RPMI7951 (cell line): ENCODE results near the gene GMEB2. TPM values are rescaled to one million over a fixed set of nuclear protein-coding genes. Genes with fewer than 3 reads are reported as not detected.
"Not testable (repeated sequence)": the region's sequence is repeated elsewhere in the genome, so short reads cannot be mapped to it uniquely, and the experiment has no call there.

Source experiments
- DNase-seq: peaks from one replicate; pipeline ENCODE4 v3.0.0-alpha.2; 2012; ENCODE audit warnings: low read depth
- total RNA-seq: library from RNA; depleted of rRNA; stranded (reverse); fragments of >200 nt; shearing (Covaris generic); gene quantifications from 2 replicates; pipeline ENCODE4 v1.2.3, GENCODE V29; 2014

Gene GMEB2
- total RNA-seq, 1 experiment from 2014 or later = 7.6 TPM

DNA sequence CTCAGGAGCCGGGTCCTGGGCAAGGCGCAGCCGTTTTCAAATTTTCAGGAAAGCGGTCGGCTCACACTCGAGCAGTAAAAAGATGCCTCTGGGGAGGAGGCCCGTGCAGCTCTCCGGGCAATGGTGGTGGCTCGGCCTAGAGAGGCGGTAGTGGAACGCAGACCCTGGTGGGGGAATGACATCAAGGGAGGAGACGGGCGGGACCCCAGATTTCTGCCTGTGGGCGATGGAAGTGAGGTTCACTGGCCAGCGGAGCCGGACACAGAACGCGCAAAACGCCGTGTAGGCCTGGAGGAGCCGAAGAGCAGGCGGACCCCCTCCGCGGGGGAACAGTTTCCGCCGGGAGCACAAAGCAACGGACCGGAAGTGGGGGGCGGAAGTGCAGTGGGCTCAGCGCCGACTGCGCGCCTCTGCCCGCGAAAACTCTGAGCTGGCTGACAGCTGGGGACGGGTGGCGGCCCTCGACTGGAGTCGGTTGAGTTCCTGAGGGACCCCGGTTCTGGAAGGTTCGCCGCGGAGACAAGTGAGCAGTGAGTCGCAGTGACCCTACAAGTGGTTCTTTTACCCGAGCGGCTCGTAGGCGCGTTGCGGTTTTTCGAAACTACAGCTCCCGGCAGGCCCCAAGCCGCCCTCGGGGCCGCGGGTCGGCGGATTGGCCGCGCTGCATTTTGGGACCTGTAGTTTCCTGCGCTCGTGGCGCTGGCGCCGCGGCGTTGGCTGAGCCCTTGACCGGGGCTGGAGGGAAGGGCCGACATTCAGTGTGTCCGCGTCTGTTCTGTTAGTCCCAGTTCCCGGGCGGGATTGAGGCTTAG, 31.2 kb upstream of the GMEB2 start, which contains the start of gene RTEL1:
RTEL1 (plus strand) TSS at position 376 of the 812 bp plus-strand sequence. CDS start 1,091 bp downstream, outside the sequence.
- peak; percentile 95 for DNase-seq

DNA sequence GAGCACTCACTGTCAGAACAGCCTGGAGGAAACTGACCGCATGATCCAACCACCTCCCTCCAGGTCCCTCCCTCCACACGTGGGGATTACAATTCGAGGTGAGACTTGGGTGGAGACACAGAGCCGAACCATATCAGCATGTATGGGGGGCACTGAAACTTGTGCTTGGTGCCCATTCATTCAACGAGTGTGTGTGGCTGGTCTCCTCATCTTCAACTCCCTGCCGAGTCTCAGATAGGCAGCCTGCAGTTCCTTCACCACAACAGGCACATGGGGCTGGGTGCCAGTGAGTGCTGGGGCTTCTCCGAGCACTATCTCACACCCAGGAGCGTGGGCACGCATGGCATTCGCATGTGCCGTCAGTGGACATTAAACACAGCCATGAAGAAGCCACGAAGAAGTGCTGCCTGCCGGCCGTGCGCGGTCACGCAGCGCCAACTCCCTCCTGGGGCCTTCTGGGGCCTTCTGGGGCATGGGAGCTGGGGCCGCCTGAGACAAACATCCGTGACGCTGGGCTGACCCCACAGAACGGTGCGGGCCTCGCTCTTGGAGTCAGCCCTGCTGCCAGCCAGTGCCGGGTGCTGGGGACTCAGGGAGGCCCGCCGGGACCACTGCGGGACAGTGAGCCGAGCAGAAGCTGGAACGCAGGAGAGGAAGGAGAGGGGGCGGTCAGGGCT, 30.5 kb upstream of the GMEB2 start:
- peak; percentile 40 for DNase-seq

DNA sequence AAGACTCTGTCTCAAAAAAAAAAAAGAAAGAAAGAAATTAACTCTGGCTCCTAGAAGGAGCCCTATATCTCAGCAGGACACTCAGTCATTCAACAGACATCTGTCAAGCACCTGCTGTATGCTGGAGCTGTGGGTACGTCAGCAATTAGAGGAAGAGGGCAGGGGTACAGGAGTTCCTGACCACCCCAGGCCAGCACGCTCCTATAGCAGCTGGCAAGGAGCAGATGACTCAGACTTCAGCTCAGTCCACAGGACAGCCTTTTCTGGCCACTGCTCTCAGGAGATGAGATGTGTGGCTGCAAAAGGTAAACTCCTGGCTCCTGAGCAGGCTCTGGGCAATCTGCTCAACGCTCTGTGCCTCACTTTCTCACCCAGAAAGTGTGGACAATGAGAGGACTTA, 29.6 kb upstream of the GMEB2 start:
- DNase-seq = peak; percentile 66

DNA sequence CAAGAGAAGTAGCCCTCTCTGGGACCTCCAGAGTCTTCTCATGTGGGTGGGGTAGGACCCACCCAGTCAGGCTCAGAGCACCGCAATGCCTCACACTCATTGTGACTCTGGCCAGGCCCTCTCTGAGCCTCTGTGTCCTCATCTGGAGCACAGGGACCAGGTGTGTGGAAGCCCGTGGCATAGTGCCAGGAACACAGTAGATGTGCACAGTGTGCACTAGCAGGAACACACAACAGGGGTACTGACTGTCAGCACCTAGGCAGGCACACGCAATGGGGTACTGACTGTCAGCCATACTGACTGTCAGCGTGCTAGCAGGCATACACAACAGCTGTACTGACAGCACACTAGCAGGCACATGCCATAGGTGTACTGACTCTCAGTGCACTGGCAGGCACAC, 28.3 kb upstream of the GMEB2 start:
- no peak for DNase-seq

DNA sequence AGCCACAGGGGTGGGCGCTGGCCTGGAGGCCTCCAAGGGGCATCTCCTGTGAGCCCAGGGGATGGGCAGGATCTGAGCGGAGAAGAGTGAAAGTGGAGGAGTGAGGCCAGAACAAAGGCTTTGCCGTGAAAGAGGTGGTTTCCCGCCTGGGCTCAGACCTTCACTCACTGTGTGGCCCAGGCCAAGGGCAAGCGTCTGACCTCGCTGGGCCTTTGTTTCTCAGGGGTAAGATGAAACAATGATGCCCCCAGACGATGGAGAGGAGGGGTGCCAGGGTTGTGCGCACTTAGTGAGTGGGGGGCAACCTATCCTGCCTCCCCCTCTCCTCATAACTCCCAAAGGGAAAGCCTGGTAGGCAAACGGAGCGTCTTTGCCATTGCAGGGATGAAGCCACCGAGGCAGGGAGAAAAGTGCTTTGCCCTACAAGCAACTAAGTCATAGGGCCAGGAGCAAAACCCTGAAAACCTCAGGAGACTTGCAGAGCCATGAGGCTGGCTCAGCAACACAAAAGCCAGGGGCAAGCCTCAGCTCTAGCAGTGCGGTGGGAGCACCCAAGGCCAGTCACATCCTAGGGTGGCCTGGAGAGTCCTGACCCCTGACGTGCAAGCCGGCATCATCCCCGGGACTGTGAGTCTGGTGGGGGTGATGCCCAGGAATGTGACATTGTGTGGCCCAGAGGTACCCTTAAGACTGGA, 27.2 kb upstream of the GMEB2 start:
- no peak for DNase-seq

DNA sequence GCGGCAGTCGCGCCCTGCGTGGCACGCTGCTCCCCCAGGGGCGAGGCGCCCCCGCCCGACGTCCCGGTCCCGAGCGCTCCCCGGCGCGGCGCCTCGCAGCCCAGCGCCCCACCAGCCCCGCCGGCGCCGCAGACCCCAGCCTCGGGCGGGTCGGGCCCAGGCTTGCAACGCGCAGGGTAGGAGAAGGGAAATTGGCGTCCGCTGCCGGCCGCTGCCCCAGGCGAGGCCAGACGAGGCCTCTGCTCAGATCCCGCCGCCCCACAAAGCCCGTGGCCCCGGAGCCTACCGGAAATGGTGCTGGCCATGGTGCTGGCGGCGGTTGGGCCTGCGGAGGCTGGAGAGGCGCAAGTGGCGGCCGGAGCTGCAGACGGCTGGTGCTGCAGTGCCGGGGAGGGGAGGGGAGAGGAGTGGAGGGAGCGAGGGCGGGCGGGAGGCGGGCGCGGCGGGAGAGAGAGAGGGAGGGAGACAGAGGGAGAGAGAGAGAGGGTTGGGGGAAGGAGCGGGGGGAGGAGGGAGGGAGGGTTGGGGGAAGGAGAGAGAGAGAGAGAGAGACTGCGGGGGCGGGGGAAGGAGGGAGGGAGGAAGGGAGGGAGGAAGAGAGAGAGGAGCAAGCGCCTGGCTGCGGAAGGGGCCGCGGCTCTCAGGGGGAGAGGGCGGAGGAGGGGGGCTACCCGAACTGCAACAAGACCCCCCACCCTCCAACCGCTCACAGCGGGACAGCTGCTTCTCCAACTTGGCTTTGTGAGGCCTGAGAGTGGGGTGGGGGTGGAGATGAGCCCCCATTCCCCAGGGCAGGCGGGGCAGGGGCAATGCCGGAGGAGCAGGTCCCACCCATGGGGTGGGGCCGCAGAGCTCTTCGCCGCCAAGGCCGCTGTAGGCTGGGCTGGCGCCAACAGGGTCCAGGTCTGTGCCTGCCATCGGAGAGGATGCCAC, 26.4 kb upstream of the GMEB2 start, which contains the start of gene STMN3:
STMN3 (minus strand) TSS at position 384 of the 933 bp plus-strand sequence; CDS start at position 305, 79 bp downstream.
- DNase-seq = peak; percentile 93

DNA sequence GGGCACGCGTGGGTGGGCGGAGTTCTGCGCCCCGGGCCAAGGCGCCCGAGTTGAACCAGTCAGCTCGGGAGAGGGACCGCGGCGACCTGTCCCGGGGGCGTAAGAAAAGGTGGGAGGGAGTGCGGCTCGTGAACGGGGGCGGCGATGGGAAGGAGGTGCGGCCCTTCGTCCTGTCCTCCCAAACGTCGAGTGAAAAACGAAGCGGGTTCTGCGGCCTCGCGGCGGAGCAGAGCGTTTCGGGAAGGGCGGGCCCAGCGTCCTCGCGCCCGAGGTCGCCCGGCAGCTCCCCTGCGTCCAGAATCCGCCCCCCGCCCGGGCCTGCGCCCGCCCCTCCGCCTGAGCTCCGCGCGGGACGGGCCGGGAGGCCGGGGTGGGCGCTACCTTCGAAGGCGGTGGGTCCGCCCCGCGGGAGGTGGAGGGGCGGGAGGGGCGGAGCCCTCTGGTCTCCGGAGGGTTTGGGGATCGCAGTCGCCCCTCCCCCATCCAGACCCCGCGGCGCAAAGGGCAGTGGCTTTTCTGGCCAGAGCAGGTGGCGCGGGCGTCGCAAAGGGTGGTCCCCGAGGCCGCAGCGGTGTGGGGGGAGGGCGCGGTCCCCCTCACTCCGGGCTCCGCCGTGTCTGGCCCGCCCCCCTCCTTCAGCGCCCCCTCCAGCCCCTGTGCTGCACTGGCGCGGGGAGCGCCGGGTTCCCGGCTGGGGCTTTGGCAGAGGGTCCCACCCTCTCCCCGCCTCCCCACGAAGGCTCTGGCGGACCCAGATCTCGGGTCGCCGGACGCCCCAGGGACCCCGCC, 25.5 kb upstream of the GMEB2 start:
- DNase-seq = peak; percentile 58

DNA sequence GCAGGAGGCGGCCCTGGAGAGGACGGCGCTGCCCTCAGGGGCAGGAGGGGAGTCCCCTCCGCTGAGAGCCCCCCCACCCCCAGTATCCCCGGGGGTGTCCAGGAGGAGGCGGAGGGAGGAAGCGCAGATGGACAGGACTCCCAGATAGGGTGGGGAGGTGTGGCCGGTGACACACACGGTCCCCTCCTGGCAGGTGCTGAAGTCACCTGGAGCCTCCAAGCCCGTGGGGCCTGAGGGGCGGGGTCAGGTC, 25.0 kb upstream of the GMEB2 start:
- no peak for DNase-seq

DNA sequence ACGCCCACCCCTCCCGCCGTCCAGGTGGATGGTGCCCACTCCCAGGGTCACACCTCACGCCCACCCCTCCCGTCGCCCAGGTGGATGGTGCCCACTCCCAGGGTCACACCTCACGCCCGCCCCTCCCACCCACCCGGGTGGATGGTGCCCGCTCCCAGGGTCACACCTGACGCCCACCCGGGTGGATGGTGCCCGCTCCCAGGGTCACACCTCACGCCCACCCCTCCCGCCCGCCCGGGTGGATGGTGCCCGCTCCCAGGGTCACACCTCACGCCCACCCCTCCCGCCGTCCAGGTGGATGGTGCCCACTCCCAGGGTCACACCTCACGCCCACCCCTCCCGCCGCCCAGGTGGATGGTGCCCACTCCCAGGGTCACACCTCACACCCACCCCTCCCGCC, 23.6 kb upstream of the GMEB2 start:
- DNase-seq = not testable (repeated sequence)

DNA sequence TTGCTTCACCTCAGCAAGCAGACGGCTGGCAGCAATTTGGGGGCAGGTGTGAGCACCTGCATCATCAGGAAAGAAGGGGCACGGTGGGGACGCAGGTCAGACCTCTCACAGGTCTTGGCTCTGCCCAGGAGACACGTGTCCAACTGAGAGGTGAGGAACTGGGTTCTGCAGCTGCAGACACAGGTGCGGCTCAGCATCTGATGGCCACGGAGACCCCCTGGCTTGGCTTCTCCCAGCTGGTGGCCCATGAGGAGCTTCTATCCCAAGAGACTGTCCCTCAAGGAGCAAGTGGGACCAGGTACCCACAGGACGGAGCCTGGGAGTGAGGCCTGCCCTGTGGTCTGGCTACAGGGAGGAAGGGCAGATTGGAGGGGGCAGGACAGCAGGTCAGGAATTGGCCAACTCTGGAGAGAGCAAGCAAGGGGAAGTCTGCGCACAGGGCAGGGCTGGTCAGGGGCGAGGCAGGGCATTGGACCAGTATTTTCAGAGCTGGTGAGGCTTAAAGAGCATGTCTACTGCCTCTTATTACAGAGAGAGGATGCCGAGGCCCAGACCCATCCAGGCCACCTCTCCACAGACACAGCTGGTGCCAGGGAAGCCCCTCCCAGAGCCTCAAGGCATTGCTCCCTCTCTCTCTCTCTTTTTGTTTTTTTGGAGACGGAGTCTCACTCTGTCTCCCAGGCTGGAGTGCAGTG, 22.1 kb upstream of the GMEB2 start:
- DNase-seq = no peak

DNA sequence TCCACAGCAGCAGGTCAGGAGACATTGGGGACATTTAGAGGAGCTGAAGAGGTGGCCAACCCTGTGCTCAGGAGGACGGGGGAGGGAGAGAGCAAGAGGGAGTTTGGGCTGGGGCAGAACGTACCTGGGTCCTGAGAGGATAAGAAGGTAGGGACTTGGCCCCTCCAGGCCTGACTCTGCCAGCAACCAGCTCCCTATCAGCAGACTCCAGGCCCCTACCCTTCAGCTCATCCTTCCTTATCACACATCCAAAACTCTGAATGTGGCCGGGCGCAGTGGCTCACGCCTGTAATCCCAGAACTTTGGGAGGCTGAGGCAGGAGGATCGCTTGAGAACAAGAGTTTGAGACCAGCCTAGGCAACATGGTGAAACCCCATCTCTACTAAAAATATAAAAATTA, 21.3 kb upstream of the GMEB2 start:
- DNase-seq = no peak

DNA sequence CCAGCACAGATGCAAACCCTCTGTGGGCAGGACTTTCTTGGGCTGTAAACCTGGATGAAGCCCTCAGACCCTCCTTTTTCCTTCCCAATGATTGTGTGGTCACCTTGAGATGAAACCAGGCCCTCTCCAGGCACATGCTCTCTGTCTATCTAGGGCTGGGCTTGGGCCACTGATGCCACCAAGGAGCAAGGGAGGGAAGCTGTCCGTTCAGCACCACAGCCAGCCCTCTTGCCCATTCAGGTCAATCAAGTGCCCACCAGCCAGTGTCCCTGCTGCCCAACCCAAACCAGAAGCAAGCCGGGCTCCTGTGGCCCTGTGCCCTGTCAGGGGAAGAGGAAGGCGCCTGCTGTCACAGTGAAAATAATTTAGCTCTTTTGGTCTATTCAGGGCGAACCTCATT, 18.3 kb upstream of the GMEB2 start:
- DNase-seq = no peak

DNA sequence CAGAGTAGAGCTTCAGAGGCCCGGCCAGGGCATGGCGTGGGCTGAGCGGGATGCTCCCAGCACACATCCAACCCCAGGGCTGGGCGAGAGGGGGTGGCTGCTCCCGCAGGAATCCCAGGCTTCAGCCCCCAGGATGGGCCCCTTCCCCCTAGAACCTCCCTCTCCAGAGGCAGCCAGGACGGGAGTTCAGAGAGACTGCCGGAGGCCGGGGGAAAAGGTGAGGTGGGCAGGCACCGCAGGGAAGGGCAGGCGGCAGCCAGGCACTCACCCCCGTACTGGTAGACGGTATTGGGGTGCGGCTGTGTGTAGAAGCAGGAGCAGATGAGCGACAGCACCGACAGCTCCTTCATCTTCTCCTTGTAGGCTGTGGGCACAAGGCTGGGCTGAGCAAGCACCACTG, 17.0 kb upstream of the GMEB2 start:
- DNase-seq = no peak

DNA sequence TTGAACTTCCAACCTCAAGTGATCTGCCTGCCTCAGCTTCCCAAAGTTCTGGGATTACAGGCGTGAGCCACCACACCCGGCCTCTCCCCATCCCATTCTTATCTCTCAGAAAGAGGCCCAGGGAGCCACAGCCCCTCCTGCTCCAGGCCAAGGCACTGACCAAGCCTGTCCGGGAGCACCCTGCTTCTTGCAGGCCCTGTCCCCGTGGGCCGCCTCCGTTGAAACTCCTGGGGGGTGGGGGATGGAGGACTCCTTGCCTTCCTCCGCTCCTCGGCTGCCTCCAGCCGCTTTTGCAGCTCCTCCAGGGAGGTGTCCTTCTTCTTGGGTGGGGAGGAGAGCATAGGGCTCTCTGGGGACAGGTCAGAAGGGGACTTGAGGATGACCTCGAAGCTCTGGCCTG, 16.6 kb upstream of the GMEB2 start:
- DNase-seq = no peak

DNA sequence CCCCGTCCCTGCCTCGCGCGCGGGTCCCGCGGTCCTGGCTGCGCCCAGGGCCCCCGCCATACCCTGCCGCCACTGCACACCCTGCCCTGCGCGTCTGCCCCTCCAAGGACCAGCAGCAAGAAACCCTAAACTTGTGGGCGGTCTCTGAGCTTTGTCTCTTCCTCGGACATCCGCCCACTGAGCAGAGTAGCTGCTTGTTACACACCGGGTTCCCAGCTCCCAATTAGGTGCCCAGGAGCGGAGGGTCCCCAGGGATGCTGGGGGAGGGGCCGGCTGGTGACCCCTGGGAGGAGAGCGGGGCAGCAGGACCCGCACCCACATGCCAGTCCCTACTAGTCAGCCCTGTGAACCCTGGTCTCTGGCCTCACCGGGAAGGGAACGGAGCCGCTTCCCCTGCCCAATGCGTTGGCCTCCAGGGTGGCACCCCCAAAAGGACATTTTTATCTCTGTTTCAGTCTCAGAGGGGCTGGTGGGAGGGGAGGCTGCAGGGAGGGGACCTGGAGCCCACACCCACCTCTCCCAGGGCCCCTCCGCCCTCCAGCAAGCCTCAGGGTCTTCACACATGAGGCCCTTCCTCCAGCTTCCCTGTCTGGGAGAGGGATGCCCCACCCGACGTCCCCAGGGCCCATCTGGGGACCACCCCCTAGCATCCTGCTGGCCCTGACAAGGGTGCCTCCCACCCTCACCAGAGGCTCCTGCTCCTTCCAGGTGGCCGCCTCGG, 15.8 kb upstream of the GMEB2 start:
- peak; percentile 39 for DNase-seq

DNA sequence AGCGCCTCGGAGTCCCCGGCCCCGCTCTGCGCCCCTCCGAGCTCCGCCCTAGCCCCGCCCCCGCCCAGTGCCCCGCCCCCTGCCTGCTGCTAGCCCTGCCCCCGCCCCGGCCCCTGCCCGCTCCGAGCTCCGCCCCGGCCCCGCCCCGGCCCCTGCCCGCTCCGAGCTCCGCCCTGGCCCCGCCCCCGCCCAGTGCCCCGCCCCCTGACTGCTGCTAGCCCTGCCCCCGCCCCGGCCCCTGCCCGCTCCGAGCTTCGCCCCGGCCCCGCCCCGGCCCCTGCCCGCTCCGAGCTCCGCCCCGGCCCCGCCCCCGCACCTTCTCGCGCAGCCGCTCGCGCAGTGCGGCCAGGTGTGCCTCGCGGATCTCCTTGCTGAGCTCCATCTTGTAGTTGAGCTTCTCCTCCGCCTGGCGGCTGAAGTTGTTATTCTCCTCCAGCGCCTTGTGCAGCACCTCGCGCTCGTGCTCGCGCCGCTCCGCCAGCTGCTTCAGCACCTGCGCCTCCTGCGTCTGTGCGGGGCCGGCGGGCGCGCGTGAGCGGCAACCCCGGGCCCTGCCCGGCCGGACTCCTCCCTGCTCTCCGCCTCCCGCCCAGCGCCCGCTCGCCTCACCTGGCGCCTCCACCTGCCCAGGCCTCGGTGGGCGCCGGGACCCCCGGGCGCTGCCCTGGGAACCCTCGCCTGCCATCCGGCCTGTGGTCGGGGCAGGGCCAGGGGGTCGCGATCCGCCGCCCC, 15.1 kb upstream of the GMEB2 start:
- peak; percentile 70 for DNase-seq

DNA sequence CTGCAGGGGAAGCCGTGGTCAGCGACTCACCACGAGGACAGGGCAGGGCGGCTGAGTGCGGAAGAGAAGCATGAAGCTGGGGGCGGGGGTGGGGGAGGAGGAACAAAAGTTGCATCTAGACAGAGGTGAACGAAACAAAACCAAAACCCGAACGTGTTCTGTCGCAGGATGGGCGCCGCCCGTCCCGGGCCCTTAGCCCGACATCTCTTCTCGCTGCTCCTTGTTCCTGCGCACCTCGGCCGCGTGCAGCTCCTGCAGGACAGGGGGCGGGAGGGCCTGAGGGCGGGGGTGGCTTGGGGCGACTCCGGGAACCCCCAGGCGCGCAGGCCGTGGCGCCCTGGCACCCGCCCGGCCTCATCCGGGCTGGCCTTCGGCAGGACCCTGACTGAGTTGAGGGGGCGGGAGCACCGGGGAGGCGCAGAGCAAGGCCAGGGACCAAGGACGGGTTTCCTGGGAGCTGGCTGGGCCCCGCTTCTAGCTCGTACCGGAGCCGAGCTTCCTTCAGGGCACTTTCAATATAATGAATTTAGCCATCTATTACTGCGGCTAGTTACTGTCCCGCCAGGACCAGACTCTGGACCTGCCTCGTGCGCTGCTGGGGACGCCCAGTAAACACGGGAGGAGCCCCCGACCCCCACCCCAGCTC, 14.4 kb upstream of the GMEB2 start:
- DNase-seq = no peak

DNA sequence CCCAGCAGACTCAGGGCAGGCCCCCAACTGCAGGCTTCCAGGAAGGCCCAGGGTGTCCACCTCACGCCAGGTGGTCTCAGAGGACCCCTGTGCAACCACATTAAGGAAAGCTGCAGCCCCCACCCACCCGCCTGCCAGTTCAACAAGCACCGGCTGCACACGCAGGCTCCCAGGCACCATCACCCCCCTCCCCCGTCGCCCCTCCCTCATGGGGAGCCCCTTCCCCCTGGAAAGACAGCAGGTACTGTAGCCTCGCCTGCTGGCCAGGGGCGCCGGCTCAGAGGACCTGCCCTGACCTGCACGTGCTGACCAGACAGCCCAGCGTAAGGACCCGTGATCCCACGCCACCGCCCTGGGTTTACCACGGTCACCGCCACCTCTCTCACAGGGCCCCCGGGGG, 13.8 kb upstream of the GMEB2 start:
- not testable (repeated sequence) for DNase-seq
